GM12865 (cell line): ENCODE data around the gene RIMS1.

Experiments
- DNase-seq: peaks from one replicate; pipeline ENCODE4 v3.0.0; 2010; ENCODE audit warnings: low read depth
- H3K4me3 ChIP-seq: 2 replicates; pipeline ENCODE4 v1.5.1; 2011; ENCODE audit warnings: mild to moderate bottlenecking, low read depth, low read length, control low read depth
- CTCF ChIP-seq: IDR thresholded peaks from 2 replicates; pipeline ENCODE4 v1.5.1; 2011; ENCODE audit warnings: low read length, control low read depth, low read depth, inconsistent platforms; ENCODE audit not compliant: insufficient read depth; ENCODE audit errors: missing control alignments

Gene RIMS1

GRCh38 chr6:71908162-71908765, 21.9 kb downstream of the RIMS1 start:
- no peak for TF ChIP-seq CTCF
- H3K4me3 ChIP-seq = no peak overlapping the region
- DNase-seq = peak; percentile 67

- no peak for DNase-seq
- no peak overlapping the region for H3K4me3 ChIP-seq
- no peak for TF ChIP-seq CTCF
Measured at GRCh38 chr6:71913444-71914234, 27.3 kb downstream of the RIMS1 start.

GRCh38 chr6:71929047-71929446, 42.7 kb downstream of the RIMS1 start:
- no peak for DNase-seq
- no peak for TF ChIP-seq CTCF
- H3K4me3 ChIP-seq = no peak overlapping the region

- no peak for TF ChIP-seq CTCF
- no peak overlapping the region for H3K4me3 ChIP-seq
- no peak for DNase-seq
Measured at GRCh38 chr6:71933881-71934280, 47.5 kb downstream of the RIMS1 start.

- DNase-seq = peak; percentile 59
- H3K4me3 ChIP-seq = no peak overlapping the region
- no peak for TF ChIP-seq CTCF
Measured at GRCh38 chr6:71965404-71965803, 79.1 kb downstream of the RIMS1 start.

- TF ChIP-seq CTCF = no peak
- peak; percentile 68 for DNase-seq
- H3K4me3 ChIP-seq = no peak overlapping the region
Measured at GRCh38 chr6:71967436-71967835, 81.1 kb downstream of the RIMS1 start.
